A549 (cell line): Measurements from ENCODE around the gene BCL6.

ENCODE experiments used
- CTCF ChIP-seq: fragments of >200 bp; sonication (Bioruptor Twin); formaldehyde crosslinking; IDR thresholded peaks from 3 replicates; pipeline ENCODE4 v1.5.1; 2016
- ELK1 ChIP-seq: fragments of 150-350 bp; IDR thresholded peaks from 2 replicates; pipeline ENCODE4 v1.6.1; 2014; ENCODE audit warnings: low read depth, mild to moderate bottlenecking, low read length
- HMGXB4 ChIP-seq: fragments of 250-450 bp; sonication (Bioruptor Pico); IDR thresholded peaks from 2 replicates; pipeline ENCODE4 v1.5.0; 2021; ENCODE audit warnings: mild to moderate bottlenecking, moderate library complexity, borderline replicate concordance
- KDM5A ChIP-seq: fragments of 200-600 bp; sonication (generic); IDR thresholded peaks from 2 replicates; pipeline ENCODE4 v1.6.1; 2016; ENCODE audit warnings: antibody characterized with exemption, mild to moderate bottlenecking
- MAX ChIP-seq: IDR thresholded peaks from 2 replicates; pipeline ENCODE4 v1.6.1; 2012
- NFE2L2 ChIP-seq: fragments of 150-350 bp; conservative IDR thresholded peaks from 2 replicates; pipeline ENCODE4 v1.6.1; 2014; ENCODE audit warnings: low read length
- PHF8 ChIP-seq: fragments of 200-600 bp; sonication (generic); IDR thresholded peaks from 2 replicates; pipeline ENCODE4 v1.6.1; 2016; ENCODE audit warnings: low read depth, mild to moderate bottlenecking, antibody characterized with exemption, moderate library complexity, borderline replicate concordance
- POLR2A ChIP-seq: IDR thresholded peaks from 2 replicates; pipeline ENCODE4 v1.6.1; 2012; ENCODE audit warnings: mild to moderate bottlenecking, low read length
- USF2 ChIP-seq: fragments of 450-650 bp; IDR thresholded peaks from 2 replicates; pipeline ENCODE4 v1.6.1; 2014; ENCODE audit warnings: antibody characterized with exemption

- TF ChIP-seq CTCF (no peak), KDM5A (no peak), NFE2L2 (no peak), PHF8 (no peak), POLR2A (no peak), MAX (no peak), ELK1 (no peak), HMGXB4 (CRISPR knock-in tag) (no peak), USF2 (no peak)
These were observed 2.7 kb downstream of the BCL6 start for GRCh38 chr3:187742351-187743171.
